HEK293 (cell line): Measurements from ENCODE around the gene TGFBI.

Experiments used
- CTCF ChIA-PET: fragments of 350-600 bp; formaldehyde crosslinking; extraction: SDS; loops from one replicate; lab custom pipeline; 2021; ENCODE audit warnings: antibody characterized with exemption; lab: Yijun Ruan, JAX
- POLR2A ChIA-PET: fragments of 300-600 bp; formaldehyde crosslinking; extraction: SDS; loops from one replicate; lab custom pipeline; 2020; ENCODE audit warnings: antibody characterized with exemption, inconsistent platforms; lab: Yijun Ruan, JAX
- H3K27ac ChIP-seq: fragments of 200-500 bp; sonication (Bioruptor generic); 2 replicates; pipeline ENCODE4 v1.5.1; 2014; ENCODE audit warnings: low read depth, low read length, control low read depth, inconsistent platforms; ENCODE audit errors: extremely low read depth
- H3K36me3 ChIP-seq, 2 experiments: fragments of 200-500 bp in 1 of 2; sonication (Bioruptor generic) in 1 of 2; 1 replicate in 1 of 2; 2 replicates in 1 of 2; pipeline ENCODE4 v1.5.1; 2014 to 2017; ENCODE audit warnings: inconsistent platforms in 2 of 2, low read length in 2 of 2; ENCODE audit not compliant: control insufficient read depth in 2 of 2, insufficient read depth in 1 of 2
- H3K4me1 ChIP-seq: fragments of 200-500 bp; sonication (Bioruptor generic); 2 replicates; pipeline ENCODE4 v1.5.1; 2014; ENCODE audit warnings: mild to moderate bottlenecking, low read length, inconsistent platforms; ENCODE audit not compliant: control insufficient read depth, insufficient read depth
- H3K4me3 ChIP-seq: 2 replicates; pipeline ENCODE4 v1.5.1; 2011; ENCODE audit warnings: low read depth, mild to moderate bottlenecking, control low read depth, low read length, moderate library complexity
- H3K9me3 ChIP-seq: fragments of 200-500 bp; sonication (Bioruptor generic); 2 replicates; pipeline ENCODE4 v1.5.1; 2014; ENCODE audit warnings: low read depth, low read length, inconsistent platforms; ENCODE audit not compliant: control insufficient read depth, insufficient read depth
- GLI2 ChIP-seq: fragments of 450-650 bp; formaldehyde crosslinking; IDR thresholded peaks from 2 replicates; pipeline ENCODE4; 2017; ENCODE audit warnings: missing biosample characterization, missing genetic modification characterization, low read depth, borderline replicate concordance
- PRDM2 ChIP-seq: fragments of 450-650 bp; formaldehyde crosslinking; IDR thresholded peaks from 2 replicates; pipeline ENCODE4 v1.5.1; 2016; ENCODE audit warnings: missing biosample characterization, missing genetic modification characterization, borderline replicate concordance
- ZBTB11 ChIP-seq: fragments of 450-650 bp; formaldehyde crosslinking; conservative IDR thresholded peaks from 2 replicates; pipeline ENCODE4 v1.5.1; 2016; ENCODE audit warnings: low read depth, missing biosample characterization, missing genetic modification characterization
- ZFHX2 ChIP-seq: fragments of 450-650 bp; formaldehyde crosslinking; conservative IDR thresholded peaks from 2 replicates; pipeline ENCODE4 v1.5.1; 2016; ENCODE audit warnings: missing biosample characterization, missing genetic modification characterization
- ZNF23 ChIP-seq: fragments of 450-650 bp; formaldehyde crosslinking; IDR thresholded peaks from 2 replicates; pipeline ENCODE4 v1.5.1; 2016; ENCODE audit warnings: missing biosample characterization, missing genetic modification characterization, borderline replicate concordance
- ZNF416 ChIP-seq: fragments of 450-650 bp; formaldehyde crosslinking; IDR thresholded peaks from 2 replicates; pipeline ENCODE4 v1.5.1; 2016; ENCODE audit warnings: missing biosample characterization, missing genetic modification characterization
- ZNF510 ChIP-seq: fragments of 450-650 bp; formaldehyde crosslinking; IDR thresholded peaks from 2 replicates; pipeline ENCODE4 v1.5.1; 2018; ENCODE audit warnings: mild to moderate bottlenecking, missing genetic modification characterization, missing biosample characterization; ENCODE audit not compliant: insufficient replicate concordance
- ZNF580 ChIP-seq: fragments of 450-650 bp; formaldehyde crosslinking; IDR thresholded peaks from 2 replicates; pipeline ENCODE4 v1.5.1; 2016; ENCODE audit warnings: missing biosample characterization, missing genetic modification characterization
- ZNF664 ChIP-seq: fragments of 450-650 bp; formaldehyde crosslinking; IDR thresholded peaks from 2 replicates; pipeline ENCODE4 v1.5.1; 2016; ENCODE audit warnings: missing biosample characterization, missing genetic modification characterization
- ZNF701 ChIP-seq: fragments of 450-650 bp; formaldehyde crosslinking; IDR thresholded peaks from 2 replicates; pipeline ENCODE4 v1.5.1; 2016; ENCODE audit warnings: missing biosample characterization, missing genetic modification characterization

Gene TGFBI

GRCh38 chr5:136021016-136021405, 7.8 kb upstream of the TGFBI start:
- CTCF ChIA-PET: interaction anchor here (0.7 kb wide), 1 partner anchor 9 kb away, joined by 3 read pairs; no protein-coding TSS in a partner anchor
- no peak for TF ChIP-seq ZNF701 (tag by site-specific recombination)
- POLR2A ChIA-PET: interaction anchor here (0.6 kb wide), 1 partner anchor 37 kb away, joined by 3 read pairs; no protein-coding TSS in a partner anchor
- Histone ChIP-seq H3K4me1 (peaks cover 13% of the 10 kb centered on the region), H3K27ac (peak overlapping the region; percentile 74; the same call in 1 of the 2 replicates), H3K36me3 (no peaks in the 10 kb centered on the region), H3K4me3 (no peak overlapping the region), H3K9me3 (no peaks in the 10 kb centered on the region)

GRCh38 chr5:136022965-136023364, 5.8 kb upstream of the TGFBI start:
- no peak for TF ChIP-seq ZBTB11 (tag by site-specific recombination)
- peak; percentile 38; the same call in 1 of the 2 replicates for TF ChIP-seq ZFHX2 (tag by site-specific recombination)
- H3K4me1 ChIP-seq: peaks cover 13% of the 10 kb centered on the region
- no peak overlapping the region for H3K27ac ChIP-seq
- POLR2A ChIA-PET: no interaction called here
- CTCF ChIA-PET: interaction anchor here (0.8 kb wide), 1 partner anchor 1751 kb away, joined by 3 read pairs; no protein-coding TSS in a partner anchor
- no peak overlapping the region for H3K4me3 ChIP-seq
- H3K9me3 ChIP-seq: no peaks in the 10 kb centered on the region
- no peaks in the 10 kb centered on the region for H3K36me3 ChIP-seq

GRCh38 chr5:136023958-136024541, 4.7 kb upstream of the TGFBI start:
- Histone ChIP-seq H3K4me1 (peaks cover 13% of the 10 kb centered on the region), H3K9me3 (no peaks in the 10 kb centered on the region), H3K36me3 (no peaks in the 10 kb centered on the region), H3K4me3 (no peak overlapping the region), H3K27ac (no peak overlapping the region)
- CTCF ChIA-PET: interaction anchor here (1.6 kb wide), 1 partner anchor 46 kb away, joined by 6 read pairs; no protein-coding TSS in a partner anchor
- TF ChIP-seq ZNF23 (no peak), ZNF580 (no peak), ZNF416 (tag by site-specific recombination) (no peak), GLI2 (tag by site-specific recombination) (no peak), ZNF664 (tag by site-specific recombination) (no peak), PRDM2 (tag by site-specific recombination) (no peak), ZNF510 (tag by site-specific recombination) (no peak)
- POLR2A ChIA-PET: no interaction called here
